Stimulated activated CD8-positive, alpha-beta memory T cell treated with anti-CD3 and anti-CD28 coated beads, Interleukin-2, amount 100 ng/mL, for 48 hours (primary cell): ENCODE measurements around the gene SIGLEC7.

Experiments
- DNase-seq, 2 donors: peaks; one replicate each; pipeline ENCODE4 v3.0.0-alpha.2; 2020; ENCODE audit warnings: low read depth in 2 of 2

The SIGLEC7 gene

GRCh38 chr19:51168564-51169282, 26.6 kb downstream of the SIGLEC7 start:
- DNase-seq = no peak

DNA sequence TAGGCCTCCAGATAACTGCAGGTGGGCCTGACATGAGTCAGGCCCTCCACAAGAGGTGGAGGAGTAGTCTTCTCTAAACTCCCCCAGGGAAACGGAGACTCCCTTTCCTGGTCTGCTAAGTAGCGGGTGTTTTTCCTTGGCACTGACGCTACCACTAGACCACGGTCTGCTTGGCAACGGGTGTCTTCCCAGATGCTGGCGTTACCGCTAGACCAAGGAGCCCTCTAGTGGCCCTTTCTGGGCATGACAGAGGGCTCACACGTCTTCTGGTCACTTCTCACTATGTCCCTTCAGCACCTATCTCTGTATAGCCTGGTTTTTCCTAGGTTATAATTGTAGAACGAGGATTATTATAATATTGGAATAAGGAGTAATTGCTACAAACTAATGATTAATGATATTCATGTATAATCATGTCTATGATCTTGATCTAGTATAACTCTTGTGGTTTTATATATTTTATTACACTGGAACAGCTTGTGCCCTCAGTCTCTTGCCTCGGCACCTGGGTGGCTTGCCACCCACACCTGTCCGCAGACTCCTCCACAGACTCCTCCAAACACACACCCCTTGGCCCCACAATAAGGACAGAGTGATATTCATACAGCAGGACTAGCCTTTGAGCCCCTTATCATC, 27.3 kb downstream of the SIGLEC7 start:
- peak; percentile 50 to 54 for DNase-seq

GRCh38 chr19:51172223-51172622, 30.1 kb downstream of the SIGLEC7 start:
- DNase-seq = no peak

GRCh38 chr19:51173681-51174080, 31.6 kb downstream of the SIGLEC7 start:
- no peak for DNase-seq

- no peak for DNase-seq
Measured at GRCh38 chr19:51179256-51179655, 37.2 kb downstream of the SIGLEC7 start.

DNA sequence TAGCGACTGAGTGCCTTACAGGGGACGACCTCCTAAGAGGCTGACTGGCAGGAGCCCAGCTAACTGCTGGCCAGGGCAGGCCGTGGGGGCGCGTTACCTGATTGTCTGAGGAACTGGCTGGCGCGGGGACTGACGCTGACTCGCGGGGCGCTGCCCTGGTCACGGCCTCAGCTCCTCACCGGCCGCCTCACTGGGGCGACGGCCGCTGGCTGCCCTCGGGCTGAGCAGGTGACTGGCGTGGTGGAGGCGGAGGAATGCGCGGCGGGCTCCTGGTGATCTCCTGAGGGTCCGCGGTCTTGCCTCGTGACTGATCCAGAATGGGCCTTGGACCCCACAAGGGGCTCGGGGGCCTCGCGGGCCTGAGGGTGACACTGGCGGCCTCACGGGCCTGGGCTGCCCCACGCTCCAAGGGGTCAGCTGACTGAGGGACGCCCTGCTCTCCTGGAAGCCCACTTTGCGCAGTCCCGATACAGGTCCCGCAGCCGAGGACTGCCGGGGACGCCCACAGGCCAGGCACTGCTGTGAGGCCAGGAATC, 39.3 kb downstream of the SIGLEC7 start:
- no peak for DNase-seq

- peak in 1 of 2 donors; percentile 13 for DNase-seq
Measured at GRCh38 chr19:51181913-51182419, 39.9 kb downstream of the SIGLEC7 start.

DNA sequence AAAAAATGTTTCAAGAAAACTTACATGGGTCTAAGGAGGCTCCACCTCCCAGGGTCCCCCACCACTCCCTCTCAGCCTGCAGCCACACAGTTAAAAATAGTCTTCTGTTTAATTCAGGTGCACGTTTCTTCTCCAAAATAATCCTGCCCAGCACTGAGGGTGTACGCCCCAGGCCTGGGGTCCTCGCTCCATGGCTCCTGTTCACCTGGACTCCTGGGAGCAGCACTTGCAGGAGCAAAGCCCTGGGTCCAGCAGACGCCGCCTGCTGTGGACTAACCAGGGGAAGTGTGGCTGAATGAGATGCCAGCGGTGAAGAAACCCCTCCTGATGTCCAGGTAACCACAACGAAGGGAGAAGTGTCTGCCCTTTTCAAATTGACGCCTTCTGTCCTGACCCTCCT, 41.5 kb downstream of the SIGLEC7 start:
- DNase-seq = no peak

- no peak for DNase-seq
Measured at GRCh38 chr19:51185069-51185867, 43.2 kb downstream of the SIGLEC7 start.

GRCh38 chr19:51185868-51186215, 43.7 kb downstream of the SIGLEC7 start:
- no peak for DNase-seq

GRCh38 chr19:51186323-51186722, 44.2 kb downstream of the SIGLEC7 start:
- no peak for DNase-seq

- no peak for DNase-seq
Measured at GRCh38 chr19:51187395-51188226, 45.5 kb downstream of the SIGLEC7 start.

DNA sequence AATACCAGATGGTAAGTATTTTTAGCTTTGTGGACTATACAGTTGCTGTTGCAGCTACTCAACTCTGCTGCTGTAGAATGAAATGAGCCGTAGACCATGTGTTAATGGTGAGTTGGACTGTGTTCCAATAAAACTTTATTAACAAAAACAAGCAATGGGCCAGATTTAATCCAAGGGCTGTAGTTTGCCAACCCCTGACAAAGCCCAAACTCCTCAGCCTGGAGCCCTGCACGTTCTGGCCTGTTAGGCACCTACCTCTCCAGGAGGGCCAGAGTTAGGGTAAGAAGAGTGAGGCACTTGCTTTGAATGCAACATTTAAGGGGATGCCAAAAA, 46.1 kb downstream of the SIGLEC7 start:
- no peak for DNase-seq

- no peak for DNase-seq
Measured at GRCh38 chr19:51192689-51193088, 50.6 kb downstream of the SIGLEC7 start.

DNA sequence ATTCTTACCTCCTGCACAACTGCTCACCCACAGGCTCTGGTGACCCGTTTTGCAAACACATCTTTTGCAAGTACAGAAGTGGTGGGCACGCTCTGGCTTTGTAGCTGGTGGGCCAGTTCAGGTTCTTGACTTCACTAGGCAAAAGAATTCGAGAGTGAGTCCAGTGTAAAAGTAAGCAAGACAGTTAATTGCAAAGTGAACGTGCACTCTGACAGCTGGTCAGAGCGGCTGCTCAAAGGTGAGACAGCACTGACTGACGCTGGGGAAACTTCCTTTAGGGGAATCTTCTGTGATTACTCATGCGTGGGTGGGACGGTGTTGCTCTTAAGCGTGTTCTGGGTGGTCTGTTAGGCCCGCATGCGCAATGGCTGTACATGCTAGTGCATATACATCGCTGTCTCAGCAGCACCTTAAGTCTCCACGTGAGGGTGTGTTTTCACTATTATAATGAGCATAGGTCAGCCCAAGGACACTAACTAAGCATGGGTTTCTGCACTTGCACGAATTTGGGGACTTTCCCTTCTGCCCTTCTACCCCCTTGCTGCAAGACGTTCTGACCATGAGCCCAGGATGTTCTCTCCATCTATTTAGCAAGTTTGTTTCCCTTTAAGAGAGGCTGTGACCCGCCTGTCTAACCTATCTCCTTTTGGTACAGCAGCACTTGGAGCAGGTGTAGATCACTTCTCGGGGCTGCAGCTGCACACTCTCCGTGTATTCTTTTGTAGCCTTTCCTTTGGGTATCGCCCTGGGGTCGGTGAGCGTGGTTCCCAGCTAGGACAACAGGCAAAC, 52.6 kb downstream of the SIGLEC7 start:
- DNase-seq = no peak

- no peak for DNase-seq
Measured at GRCh38 chr19:51195316-51195586, 53.1 kb downstream of the SIGLEC7 start.

- DNase-seq = no peak
Measured at GRCh38 chr19:51195616-51196015, 53.5 kb downstream of the SIGLEC7 start.

DNA sequence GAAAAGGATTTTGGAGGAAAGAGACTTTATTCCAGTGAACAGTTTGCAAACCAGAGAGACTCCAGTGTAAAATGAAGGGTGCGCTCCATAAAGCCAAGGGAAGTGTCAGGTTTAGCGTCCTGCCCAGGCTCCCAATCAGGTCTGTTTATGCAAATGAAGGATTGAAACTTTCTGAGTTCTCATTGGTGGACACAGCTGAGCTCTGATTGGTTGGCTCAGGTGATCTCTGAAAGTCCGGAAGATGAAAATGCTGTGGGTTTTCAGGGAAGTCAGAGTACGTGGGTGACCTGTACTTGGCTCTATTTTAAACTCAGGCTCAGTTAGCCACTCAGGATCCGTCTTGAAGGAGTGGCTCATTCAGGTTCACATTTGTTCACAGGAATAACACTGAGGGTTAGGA, 54.1 kb downstream of the SIGLEC7 start:
- DNase-seq = no peak

- DNase-seq = no peak
Measured at GRCh38 chr19:51198641-51199040, 56.5 kb downstream of the SIGLEC7 start.

- no peak for DNase-seq
Measured at GRCh38 chr19:51200071-51200666, 58.1 kb downstream of the SIGLEC7 start.

- no peak for DNase-seq
Measured at GRCh38 chr19:51201712-51202111, 59.6 kb downstream of the SIGLEC7 start.
